ENCODE measurements around the gene CECR2. TPM values are rescaled to one million over a fixed set of nuclear protein-coding genes. Genes with fewer than 3 reads are reported as not detected.

The CECR2 gene
- polyA plus RNA-seq, 1 donor from 2014 or later = 2.1 TPM

- Histone ChIP-seq H3K36me3 (ENCODE audit: insufficient read depth, low read length) (no peaks in the 10 kb centered on the region), H3F3A (ENCODE audit: insufficient read depth, low read length, poor library complexity, severe bottlenecking) (no peaks in the 10 kb centered on the region), H3K9me3 (ENCODE audit: low read length) (no peaks in the 10 kb centered on the region), H4K20me1 (ENCODE audit: insufficient read depth) (no peaks in the 10 kb centered on the region), H3K4me2 (ENCODE audit: low read length) (no peak overlapping the region), H3K4me3 (ENCODE audit: low read length) (no peak overlapping the region), H3K27me3 (ENCODE audit: insufficient read depth, low read depth, low read length) (no peaks in the 10 kb centered on the region), H2AFZ (ENCODE audit: low read depth, low read length) (no peak overlapping the region), H3K27ac (ENCODE audit: low read length) (no peak overlapping the region), H3K9me2 (ENCODE audit: insufficient read depth, low read length) (no peaks in the 10 kb centered on the region), H3K9ac (ENCODE audit: low read length) (no peak overlapping the region), H3K79me2 (replicated peaks; ENCODE audit: insufficient read depth, low read length) (no peaks in the 10 kb centered on the region)
- TF ChIP-seq EZH2 (IDR thresholded peaks at IDR 0.05; ENCODE audit: borderline replicate concordance, insufficient read depth, low read length, poor library complexity, severe bottlenecking) (no peak), EP300 (conservative IDR thresholded peaks at IDR 0.05; ENCODE audit: poor library complexity, severe bottlenecking) (no peak), REST (IDR thresholded peaks at IDR 0.05; ENCODE audit: borderline replicate concordance) (no peak), RAD21 (conservative IDR thresholded peaks at IDR 0.05) (no peak), TAF1 (IDR thresholded peaks at IDR 0.05; ENCODE audit: low read depth) (no peak), SMC3 (conservative IDR thresholded peaks at IDR 0.05; ENCODE audit: poor library complexity) (no peak), POLR2AphosphoS5 (IDR thresholded peaks at IDR 0.05) (no peak), MXI1 (conservative IDR thresholded peaks at IDR 0.05; ENCODE audit: poor library complexity, severe bottlenecking) (no peak), CTCF (IDR thresholded peaks at IDR 0.05; ENCODE audit: poor library complexity, severe bottlenecking) (no peak)
These were observed 10.8 kb upstream of the CECR2 start for GRCh38 chr22:17358415-17358814.

GRCh38 chr22:17359501-17359900 is 9.8 kb upstream of the CECR2 start:
- no peak overlapping the region for H2AFZ ChIP-seq (ENCODE audit: low read depth, low read length)
- H3K79me2 ChIP-seq (replicated peaks; ENCODE audit: insufficient read depth, low read length) = no peaks in the 10 kb centered on the region
- no peak overlapping the region for H3K4me3 ChIP-seq (ENCODE audit: low read length)
- no peaks in the 10 kb centered on the region for H3K36me3 ChIP-seq (ENCODE audit: insufficient read depth, low read length)
- no peaks in the 10 kb centered on the region for H3F3A ChIP-seq (ENCODE audit: insufficient read depth, low read length, poor library complexity, severe bottlenecking)
- H3K27ac ChIP-seq (ENCODE audit: low read length) = no peak overlapping the region
- H4K20me1 ChIP-seq (ENCODE audit: insufficient read depth) = no peaks in the 10 kb centered on the region
- H3K27me3 ChIP-seq (ENCODE audit: insufficient read depth, low read depth, low read length) = no peaks in the 10 kb centered on the region
- no peaks in the 10 kb centered on the region for H3K9me2 ChIP-seq (ENCODE audit: insufficient read depth, low read length)
- H3K9ac ChIP-seq (ENCODE audit: low read length) = no peak overlapping the region
- TF ChIP-seq CTCF (IDR thresholded peaks at IDR 0.05; ENCODE audit: poor library complexity, severe bottlenecking) (no peak), RAD21 (conservative IDR thresholded peaks at IDR 0.05) (no peak), EZH2 (IDR thresholded peaks at IDR 0.05; ENCODE audit: borderline replicate concordance, insufficient read depth, low read length, poor library complexity, severe bottlenecking) (no peak), POLR2AphosphoS5 (IDR thresholded peaks at IDR 0.05) (no peak), MXI1 (conservative IDR thresholded peaks at IDR 0.05; ENCODE audit: poor library complexity, severe bottlenecking) (no peak), EP300 (conservative IDR thresholded peaks at IDR 0.05; ENCODE audit: poor library complexity, severe bottlenecking) (no peak), REST (IDR thresholded peaks at IDR 0.05; ENCODE audit: borderline replicate concordance) (no peak), TAF1 (IDR thresholded peaks at IDR 0.05; ENCODE audit: low read depth) (no peak)
- H3K9me3 ChIP-seq (ENCODE audit: low read length) = no peaks in the 10 kb centered on the region
- no peak overlapping the region for H3K4me2 ChIP-seq (ENCODE audit: low read length)
